Karpas-422 (cell line): ENCODE measurements around the gene PPIL1. TPM values are rescaled to one million over a fixed set of nuclear protein-coding genes. Genes with fewer than 3 reads are reported as not detected.

Source experiments
- DNase-seq: peaks from one replicate; pipeline ENCODE4 v3.0.0-alpha.2; 2015
- H2AFZ ChIP-seq: fragments of 200-600 bp; sonication (generic); 2 replicates; pipeline ENCODE4 v1.6.1; 2014; ENCODE audit warnings: antibody characterized with exemption, low read length, mixed read lengths
- H3K27ac ChIP-seq: fragments of 200-600 bp; sonication (generic); 2 replicates; pipeline ENCODE4 v1.5.1; 2014; ENCODE audit warnings: mild to moderate bottlenecking, low read length, moderate library complexity
- H3K27me3 ChIP-seq: fragments of 200-600 bp; sonication (generic); 2 replicates; pipeline ENCODE4 v1.6.1; 2014; ENCODE audit warnings: low read length, mixed read lengths
- H3K36me3 ChIP-seq: fragments of 200-600 bp; sonication (generic); 2 replicates; pipeline ENCODE4 v1.6.1; 2014; ENCODE audit warnings: low read length, mixed read lengths; ENCODE audit not compliant: insufficient read depth
- H3K4me1 ChIP-seq: fragments of 200-600 bp; sonication (generic); 2 replicates; pipeline ENCODE4 v1.6.1; 2014; ENCODE audit warnings: mild to moderate bottlenecking, low read length, mixed read lengths
- H3K4me2 ChIP-seq: fragments of 200-600 bp; sonication (generic); 2 replicates; pipeline ENCODE4 v1.6.1; 2014; ENCODE audit warnings: low read length, low read depth, mild to moderate bottlenecking; ENCODE audit not compliant: poor library complexity, severe bottlenecking
- H3K4me3 ChIP-seq: fragments of 200-600 bp; sonication (generic); 2 replicates; pipeline ENCODE4 v1.5.1; 2014; ENCODE audit warnings: mild to moderate bottlenecking, antibody characterized with exemption, low read length, mixed read lengths
- H3K79me2 ChIP-seq: fragments of 200-600 bp; sonication (generic); 2 replicates; pipeline ENCODE4 v1.6.1; 2014; ENCODE audit warnings: mild to moderate bottlenecking, low read length, mixed read lengths
- H3K9ac ChIP-seq: fragments of 200-600 bp; sonication (generic); 2 replicates; pipeline ENCODE4 v1.6.0; 2014; ENCODE audit warnings: low read length
- H3K9me2 ChIP-seq: fragments of 200-600 bp; sonication (generic), shearing (Covaris generic); replicated peaks from 2 replicates; pipeline ENCODE4 v1.6.0; 2014; ENCODE audit warnings: mild to moderate bottlenecking, low read length, moderate library complexity; ENCODE audit not compliant: insufficient read depth
- H3K9me3 ChIP-seq: fragments of 300-700, 200-600 bp; sonication (generic); 2 replicates; pipeline ENCODE4 v1.6.1; 2014; ENCODE audit warnings: low read length, mixed read lengths
- H4K20me1 ChIP-seq: fragments of 200-600 bp; sonication (generic); 2 replicates; pipeline ENCODE4 v1.6.1; 2014; ENCODE audit warnings: mild to moderate bottlenecking, antibody characterized with exemption, low read length, low read depth; ENCODE audit not compliant: insufficient read depth
- total RNA-seq: library from RNA; depleted of rRNA; stranded (reverse); fragments of >200 nt; shearing (Covaris generic); gene quantifications from 2 replicates; pipeline ENCODE4 v1.2.3, GENCODE V29; 2014; ENCODE audit warnings: low replicate concordance; rRNA removed

The PPIL1 gene
- total RNA-seq, 1 experiment from 2014 or later, result 37.3 TPM

DNA sequence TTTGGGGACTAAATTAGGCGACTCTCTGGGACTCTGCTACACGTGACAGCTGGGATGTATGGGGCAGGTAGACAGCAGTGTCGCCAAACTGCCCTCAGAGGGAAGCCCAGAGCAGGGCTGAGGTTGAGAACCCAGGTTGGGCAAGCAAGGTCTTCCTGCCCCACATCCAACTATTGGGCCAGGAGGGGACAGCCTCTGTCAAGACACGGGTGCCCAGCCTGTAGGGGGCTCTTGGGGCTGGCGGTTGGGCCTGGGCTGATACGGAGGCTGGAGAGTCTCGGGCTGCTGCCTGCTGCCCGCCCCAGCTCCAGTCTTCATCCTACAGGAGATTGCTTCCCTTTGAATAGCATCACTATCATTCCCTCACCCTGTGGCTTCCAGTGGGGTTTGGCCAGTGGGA, 68.7 kb downstream of the PPIL1 start:
- H3K27me3 ChIP-seq, result no peaks in the 10 kb centered on the region
- DNase-seq, result no peak
- no peaks in the 10 kb centered on the region for H3K79me2 ChIP-seq

DNA sequence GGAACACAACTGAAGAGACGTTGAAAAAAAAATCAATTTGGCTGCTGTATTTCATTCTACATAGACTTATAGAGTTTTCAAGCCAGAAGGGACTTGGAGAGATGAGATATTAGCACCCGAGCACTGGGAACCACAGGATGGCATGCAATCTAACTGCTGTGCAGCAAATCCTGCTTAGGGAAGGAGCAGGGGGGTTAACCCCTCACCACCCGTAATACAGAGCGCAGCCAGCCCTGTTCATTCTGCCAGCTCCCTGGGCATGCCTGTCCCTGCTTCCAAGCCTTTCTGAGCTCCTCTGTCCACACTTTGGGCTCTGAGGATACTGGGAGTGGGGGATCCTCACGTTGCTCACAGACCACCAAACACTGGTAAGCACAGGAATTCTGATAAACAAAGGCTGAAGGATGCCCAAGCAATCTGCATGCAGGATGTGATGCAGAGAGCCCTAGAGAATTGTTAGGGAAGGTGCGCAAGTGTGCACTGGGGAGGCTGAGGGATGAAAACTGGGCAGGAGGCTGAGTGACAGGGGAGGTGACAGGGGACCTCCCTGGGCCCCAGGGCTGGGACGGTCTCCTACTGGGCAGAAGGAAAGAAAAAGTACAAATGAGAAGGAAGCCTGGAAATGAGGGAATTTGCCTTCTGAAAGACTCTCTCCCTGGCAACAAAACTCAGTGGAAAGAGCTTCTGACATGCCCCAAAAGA, 69.4 kb downstream of the PPIL1 start:
- H3K27ac ChIP-seq, result no peak overlapping the region
- no peak overlapping the region for H3K4me2 ChIP-seq
- H3K36me3 ChIP-seq, result no peaks in the 10 kb centered on the region
- H2AFZ ChIP-seq, result no peak overlapping the region
- no peak overlapping the region for H3K4me3 ChIP-seq
- H3K27me3 ChIP-seq, result no peaks in the 10 kb centered on the region
- peaks cover 3% of the 10 kb centered on the region; the same call in 1 of the 2 replicates for H3K4me1 ChIP-seq
- no peaks in the 10 kb centered on the region for H3K79me2 ChIP-seq
- no peak for DNase-seq
- H3K9ac ChIP-seq, result no peak overlapping the region
- H3K9me2 ChIP-seq, result no peaks in the 10 kb centered on the region
- H3K9me3 ChIP-seq, result no peaks in the 10 kb centered on the region
- H4K20me1 ChIP-seq, result no peaks in the 10 kb centered on the region

More for the DNA sequence above, 68.7 kb downstream of the PPIL1 start:
- no peaks in the 10 kb centered on the region for H3K9me3 ChIP-seq
- H2AFZ ChIP-seq, result no peak overlapping the region
- no peaks in the 10 kb centered on the region for H3K9me2 ChIP-seq
- H4K20me1 ChIP-seq, result no peaks in the 10 kb centered on the region
- no peak overlapping the region for H3K4me2 ChIP-seq
- H3K9ac ChIP-seq, result no peak overlapping the region
- H3K4me1 ChIP-seq, result no peaks in the 10 kb centered on the region
- no peak overlapping the region for H3K4me3 ChIP-seq
- no peak overlapping the region for H3K27ac ChIP-seq
- H3K36me3 ChIP-seq, result no peaks in the 10 kb centered on the region

Other genes starting within 250 kb of the PPIL1 start
- gene CDKN1A, start 196.1 kb downstream of the PPIL1 start, total RNA-seq, result 4.5 and 6.8 TPM in 2 replicates
- gene RAB44, start 177.0 kb downstream of the PPIL1 start, total RNA-seq, result not detected in 2 replicates
- gene CPNE5, start 35.4 kb downstream of the PPIL1 start, total RNA-seq, result 0.63 and 2.4 TPM in 2 replicates
- gene C6orf89, start 11.1 kb upstream of the PPIL1 start, total RNA-seq, result 42.9 and 53.1 TPM in 2 replicates
- gene PI16, start 79.9 kb upstream of the PPIL1 start, total RNA-seq, result 0.07 TPM in 1 of 2 replicates, not detected in the other
- gene MTCH1, start 111.4 kb upstream of the PPIL1 start, total RNA-seq, result 84.4 and 105 TPM in 2 replicates
- gene FGD2, start 130.9 kb upstream of the PPIL1 start, total RNA-seq, result 37.1 and 53.0 TPM in 2 replicates